Measurements from ENCODE around the gene MMD. TPM values are rescaled to one million over a fixed set of nuclear protein-coding genes. Genes with fewer than 3 reads are reported as not detected.

The MMD gene
- total and polyA plus RNA-seq, 8 donors: 1.1 to 7.0 (median 4.1) TPM

GRCh38 chr17:55454906-55455474 is 33.4 kb upstream of the MMD start:
- H3K27ac ChIP-seq: no peak overlapping the region
- WGBS, 2 donors: 71 to 86% methylated on average over 4 of the region's 4 CpGs
- H3K36me3 ChIP-seq: no peaks in the 10 kb centered on the region
- no peaks in the 10 kb centered on the region for H3K27me3 ChIP-seq
- intact Hi-C loops (cut with DNase I): no loop called here
- no peak for TF ChIP-seq CTCF (IDR thresholded peaks at IDR 0.05)
- peaks cover 0 to 4% (median 0%) of the 10 kb centered on the region in 3 donors for H3K4me1 ChIP-seq
- no peak for DNase-seq
- no peaks in the 10 kb centered on the region for H3K9me3 ChIP-seq
- no peak for FAIRE-seq
- H3K4me3 ChIP-seq: no peak overlapping the region
- peak in 2 of 4 donors; percentile 12 to 14 for ATAC-seq

GRCh38 chr17:55453839-55454557 is 32.4 kb upstream of the MMD start:
- no peaks in the 10 kb centered on the region for H3K27me3 ChIP-seq
- intact Hi-C loops (cut with DNase I): no loop called here
- 45% methylated on average over 6 of the region's 6 CpGs for WGBS, 2 donors
- TF ChIP-seq CTCF (IDR thresholded peaks at IDR 0.05): no peak
- DNase-seq: no peak
- peak in 1 of 4 donors; percentile 58 for ATAC-seq
- no peak overlapping the region for H3K4me3 ChIP-seq
- FAIRE-seq: no peak
- H3K36me3 ChIP-seq: no peaks in the 10 kb centered on the region
- H3K9me3 ChIP-seq: no peaks in the 10 kb centered on the region
- H3K4me1 ChIP-seq: peaks cover 0 to 4% (median 0%) of the 10 kb centered on the region in 3 donors
- H3K27ac ChIP-seq: no peak overlapping the region

GRCh38 chr17:55452139-55452790 is 30.6 kb upstream of the MMD start:
- H3K4me1 ChIP-seq: peaks cover 0 to 4% (median 0%) of the 10 kb centered on the region in 3 donors
- H3K4me3 ChIP-seq: no peak overlapping the region
- no peaks in the 10 kb centered on the region for H3K36me3 ChIP-seq
- no peak for DNase-seq
- FAIRE-seq: no peak
- peak in 3 of 4 donors; percentile 65 to 87 (median 69) for ATAC-seq
- peak overlapping the region in 1 of 4 donors; percentile 28 for H3K27ac ChIP-seq
- WGBS, 2 donors: 52 to 55% methylated on average over 5 of the region's 5 CpGs
- TF ChIP-seq CTCF (IDR thresholded peaks at IDR 0.05): no peak
- intact Hi-C loops (cut with DNase I): no loop called here
- H3K9me3 ChIP-seq: no peaks in the 10 kb centered on the region
- no peaks in the 10 kb centered on the region for H3K27me3 ChIP-seq

- no peaks in the 10 kb centered on the region for H3K36me3 ChIP-seq
- H3K4me3 ChIP-seq: no peak overlapping the region
- FAIRE-seq: no peak
- DNase-seq: no peak
- H3K9me3 ChIP-seq: no peaks in the 10 kb centered on the region
- 88 to 94% methylated on average over 2 of the region's 2 CpGs for WGBS, 2 donors
- no peak overlapping the region for H3K27ac ChIP-seq
- H3K27me3 ChIP-seq: no peaks in the 10 kb centered on the region
- peaks cover 0 to 4% (median 0%) of the 10 kb centered on the region in 3 donors for H3K4me1 ChIP-seq
- no peak for TF ChIP-seq CTCF (IDR thresholded peaks at IDR 0.05)
- intact Hi-C loops (cut with DNase I): no loop called here
- no peak for ATAC-seq
Measured at GRCh38 chr17:55451758-55452138, 30.1 kb upstream of the MMD start.

All from pancreas (tissue), 10 donors.